GM12875 (cell line): ENCODE measurements around the gene ATP2B2.

ENCODE experiments used
- H3K4me3 ChIP-seq: one replicate; pipeline ENCODE4 v1.5.1; 2011; ENCODE audit warnings: low read depth, low read length, control low read depth
- CTCF ChIP-seq: IDR thresholded peaks from 2 replicates; pipeline ENCODE4 v1.5.1; 2011; ENCODE audit warnings: low read depth, mild to moderate bottlenecking, control low read depth, inconsistent platforms, low read length, moderate library complexity, borderline replicate concordance; ENCODE audit not compliant: insufficient read depth

ATP2B2 gene

GRCh38 chr3:10426346-10427220 is 78.8 kb downstream of the ATP2B2 start:
- H3K4me3 ChIP-seq: no peak overlapping the region
- no peak for TF ChIP-seq CTCF

GRCh38 chr3:10423171-10423882 is 82.1 kb downstream of the ATP2B2 start:
- H3K4me3 ChIP-seq: no peak overlapping the region
- TF ChIP-seq CTCF: peak; percentile 17; the same call in 1 of the 2 replicates

GRCh38 chr3:10421996-10422395 is 83.4 kb downstream of the ATP2B2 start:
- TF ChIP-seq CTCF: no peak
- no peak overlapping the region for H3K4me3 ChIP-seq

GRCh38 chr3:10420745-10421475 is 84.5 kb downstream of the ATP2B2 start:
- TF ChIP-seq CTCF: no peak
- no peak overlapping the region for H3K4me3 ChIP-seq

GRCh38 chr3:10419637-10420232 is 85.7 kb downstream of the ATP2B2 start:
- no peak overlapping the region for H3K4me3 ChIP-seq
- TF ChIP-seq CTCF: no peak

- no peak for TF ChIP-seq CTCF
- no peak overlapping the region for H3K4me3 ChIP-seq
These were observed 87.5 kb downstream of the ATP2B2 start for GRCh38 chr3:10417847-10418246.
